SK-N-SH (cell line): ENCODE results near the gene TMX4. TPM values are rescaled to one million over a fixed set of nuclear protein-coding genes. Genes with fewer than 3 reads are reported as not detected.

Source experiments
- CTCF ChIA-PET: fragments of 300-600, 350-600 bp; formaldehyde crosslinking; extraction: SDS; loops from one replicate; lab custom pipeline; 2021; lab: Yijun Ruan, JAX
- POLR2A ChIA-PET: fragments of 350-600 bp; sonication (Branson Sonifier 250); formaldehyde crosslinking; extraction: SDS; loops from one replicate; lab custom pipeline; 2020; ENCODE audit warnings: antibody characterized with exemption, inconsistent platforms; lab: Yijun Ruan, JAX
- DNase-seq: peaks from one replicate; pipeline ENCODE4 v3.0.0; 2012
- H2AFZ ChIP-seq: fragments of 200-600 bp; sonication (generic); 2 replicates; pipeline ENCODE4 v1.8.1; 2016; ENCODE audit warnings: antibody characterized with exemption, mild to moderate bottlenecking, low read depth
- H3F3A ChIP-seq: fragments of 200-600 bp; sonication (generic); replicated peaks from 2 replicates; pipeline ENCODE3; 2016; ENCODE audit warnings: antibody characterized with exemption, mild to moderate bottlenecking; ENCODE audit not compliant: insufficient read depth
- H3K27ac ChIP-seq, 2 experiments: fragments of 200-500 bp in 1 of 2; fragments of 200-600 bp in 1 of 2; sonication (Bioruptor generic) in 1 of 2; sonication (generic), shearing (Covaris generic) in 1 of 2; 2 replicates each; pipeline versions ENCODE4 v1.5.1 to v1.6.1; 2014 to 2016; ENCODE audit warnings: low read depth in 2 of 2, inconsistent platforms in 1 of 2, low read length in 1 of 2, mild to moderate bottlenecking in 1 of 2, mixed read lengths in 1 of 2
- H3K27me3 ChIP-seq: fragments of 200-600 bp; sonication (generic), shearing (Covaris generic); 2 replicates; pipeline ENCODE4 v1.6.1; 2016; ENCODE audit warnings: mixed run types; ENCODE audit not compliant: insufficient read depth
- H3K36me3 ChIP-seq, 2 experiments: fragments of 200-500 bp in 1 of 2; fragments of 200-600 bp in 1 of 2; sonication (Bioruptor generic) in 1 of 2; sonication (generic) in 1 of 2; replicated peaks in 1 of 2; 2 replicates each; pipeline versions ENCODE3 to v1.5.1; 2014 to 2016; ENCODE audit warnings: low read length in 1 of 2, mild to moderate bottlenecking in 1 of 2; ENCODE audit not compliant: insufficient read depth in 2 of 2, control insufficient read depth in 1 of 2
- H3K4me1 ChIP-seq, 2 experiments: fragments of 200-500 bp in 1 of 2; fragments of 200-600 bp in 1 of 2; sonication (Bioruptor generic) in 1 of 2; sonication (generic), shearing (Covaris generic) in 1 of 2; 2 replicates each; pipeline versions ENCODE4 v1.5.1 to v1.6.1; 2014 to 2016; ENCODE audit warnings: low read depth in 1 of 2, low read length in 1 of 2, mixed run types in 1 of 2; ENCODE audit not compliant: insufficient read depth in 2 of 2, control insufficient read depth in 1 of 2
- H3K4me2 ChIP-seq: fragments of 200-600 bp; sonication (generic), shearing (Covaris generic); 2 replicates; pipeline ENCODE4 v1.6.1; 2017; ENCODE audit warnings: mixed run types
- H3K4me3 ChIP-seq, 2 experiments: fragments of 200-500 bp in 1 of 2; fragments of 200-600 bp in 1 of 2; sonication (Bioruptor generic) in 1 of 2; sonication (generic), shearing (Covaris generic) in 1 of 2; 2 replicates each; pipeline versions ENCODE4 v1.5.1 to v1.8.1; 2014 to 2016; ENCODE audit warnings: low read depth in 2 of 2, inconsistent platforms in 1 of 2, low read length in 1 of 2, mild to moderate bottlenecking in 1 of 2, mixed read lengths in 1 of 2, moderate library complexity in 1 of 2
- H3K79me2 ChIP-seq: fragments of 200-600 bp; sonication (generic); 2 replicates; pipeline ENCODE4 v1.8.1; 2017; ENCODE audit warnings: mild to moderate bottlenecking; ENCODE audit not compliant: insufficient read depth
- H3K9ac ChIP-seq: fragments of 200-600 bp; sonication (generic); 2 replicates; pipeline ENCODE4 v1.6.1; 2017; ENCODE audit warnings: mixed run types
- H3K9me2 ChIP-seq: fragments of 200-600 bp; sonication (generic); 2 replicates; pipeline ENCODE4 v1.6.1; 2017; ENCODE audit warnings: mixed run types
- H3K9me3 ChIP-seq: fragments of 200-600 bp; sonication (generic); 2 replicates; pipeline ENCODE4 v1.6.1; 2017; ENCODE audit warnings: mixed run types, mild to moderate bottlenecking, moderate library complexity
- H4K20me1 ChIP-seq: fragments of 200-600 bp; sonication (generic); 2 replicates; pipeline ENCODE4 v1.6.1; 2017; ENCODE audit warnings: mild to moderate bottlenecking, mixed run types; ENCODE audit not compliant: insufficient read depth
- FOSL2 ChIP-seq: IDR thresholded peaks from 2 replicates; pipeline ENCODE4 v1.4.0; 2012; ENCODE audit warnings: low read depth, mild to moderate bottlenecking, moderate library complexity, borderline replicate concordance
- GABPA ChIP-seq: IDR thresholded peaks from 2 replicates; pipeline ENCODE4 v1.4.0; 2012; ENCODE audit warnings: low read depth, mild to moderate bottlenecking
- GATA2 ChIP-seq: sonication (generic); formaldehyde crosslinking; IDR thresholded peaks from 2 replicates; pipeline ENCODE4 v1.5.0; 2020; ENCODE audit warnings: mild to moderate bottlenecking, missing genetic modification reagents
- MAX ChIP-seq: IDR thresholded peaks from 2 replicates; pipeline ENCODE4 v1.4.0; 2012; ENCODE audit warnings: low read depth
- MEF2A ChIP-seq: IDR thresholded peaks from 2 replicates; pipeline ENCODE4 v1.4.0; 2012; ENCODE audit warnings: low read depth, borderline replicate concordance
- MXI1 ChIP-seq: IDR thresholded peaks from 2 replicates; pipeline ENCODE4 v1.6.1; 2012; ENCODE audit warnings: mild to moderate bottlenecking, low read depth, low read length, improper control_type of control experiment
- POLR2AphosphoS5 ChIP-seq: IDR thresholded peaks from 2 replicates; pipeline ENCODE4 v1.6.1; 2012; ENCODE audit warnings: low read depth, low read length
- RFX5 ChIP-seq: IDR thresholded peaks from 2 replicates; pipeline ENCODE4 v1.6.1; 2012; ENCODE audit warnings: mild to moderate bottlenecking, improper control_type of control experiment, low read length
- polyA plus RNA-seq, 3 experiments: library from polyadenylated mRNA; depleted of rRNA; stranded (reverse); fragments of >200 nt; gene quantifications; 2 replicates each; pipeline ENCODE4 v1.2.3, GENCODE V29; 2012
- TF ChIP-seq, protein P1 (sequence below): fragments of 200-600 bp; sonication (generic); IDR thresholded peaks from 2 replicates; pipeline ENCODE4 v1.6.1; 2017; ENCODE audit warnings: antibody characterized with exemption, mild to moderate bottlenecking, moderate library complexity
- TF ChIP-seq, protein P2 (sequence below): IDR thresholded peaks from 2 replicates; pipeline ENCODE4 v1.4.0; 2012; ENCODE audit warnings: low read depth, borderline replicate concordance

The TMX4 gene
- polyA plus RNA-seq, 1 of the 3 experiments (the other 2 are of a cell fraction), result 10.9 TPM

DNA sequence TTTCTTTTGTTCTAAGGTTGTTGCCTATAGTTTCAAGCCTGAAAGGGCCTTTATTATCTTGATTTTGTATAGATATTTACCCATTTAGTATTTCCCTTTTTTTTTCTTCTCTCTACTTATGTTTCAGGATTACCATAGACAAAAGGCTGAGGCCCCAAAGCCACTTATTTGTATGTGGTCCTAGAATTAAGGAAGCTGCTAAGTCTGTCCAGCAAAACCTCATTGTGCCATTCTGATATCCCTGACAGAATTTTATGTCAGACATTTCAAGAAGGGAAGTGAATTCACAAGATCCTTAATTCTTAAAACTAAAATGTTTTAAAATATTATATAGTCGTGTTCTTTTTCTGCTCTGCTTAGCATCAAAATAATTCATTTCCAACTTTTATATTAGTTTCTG lies 86.2 kb downstream of the TMX4 start (continued):
- TF ChIP-seq MAX (no peak), MXI1 (no peak), FOSL2 (no peak), MEF2A (no peak), GATA2 (no peak), POLR2AphosphoS5 (no peak)
- TF ChIP-seq, protein P1, sequence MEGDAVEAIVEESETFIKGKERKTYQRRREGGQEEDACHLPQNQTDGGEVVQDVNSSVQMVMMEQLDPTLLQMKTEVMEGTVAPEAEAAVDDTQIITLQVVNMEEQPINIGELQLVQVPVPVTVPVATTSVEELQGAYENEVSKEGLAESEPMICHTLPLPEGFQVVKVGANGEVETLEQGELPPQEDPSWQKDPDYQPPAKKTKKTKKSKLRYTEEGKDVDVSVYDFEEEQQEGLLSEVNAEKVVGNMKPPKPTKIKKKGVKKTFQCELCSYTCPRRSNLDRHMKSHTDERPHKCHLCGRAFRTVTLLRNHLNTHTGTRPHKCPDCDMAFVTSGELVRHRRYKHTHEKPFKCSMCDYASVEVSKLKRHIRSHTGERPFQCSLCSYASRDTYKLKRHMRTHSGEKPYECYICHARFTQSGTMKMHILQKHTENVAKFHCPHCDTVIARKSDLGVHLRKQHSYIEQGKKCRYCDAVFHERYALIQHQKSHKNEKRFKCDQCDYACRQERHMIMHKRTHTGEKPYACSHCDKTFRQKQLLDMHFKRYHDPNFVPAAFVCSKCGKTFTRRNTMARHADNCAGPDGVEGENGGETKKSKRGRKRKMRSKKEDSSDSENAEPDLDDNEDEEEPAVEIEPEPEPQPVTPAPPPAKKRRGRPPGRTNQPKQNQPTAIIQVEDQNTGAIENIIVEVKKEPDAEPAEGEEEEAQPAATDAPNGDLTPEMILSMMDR, result no peak
- TF ChIP-seq, protein P2, sequence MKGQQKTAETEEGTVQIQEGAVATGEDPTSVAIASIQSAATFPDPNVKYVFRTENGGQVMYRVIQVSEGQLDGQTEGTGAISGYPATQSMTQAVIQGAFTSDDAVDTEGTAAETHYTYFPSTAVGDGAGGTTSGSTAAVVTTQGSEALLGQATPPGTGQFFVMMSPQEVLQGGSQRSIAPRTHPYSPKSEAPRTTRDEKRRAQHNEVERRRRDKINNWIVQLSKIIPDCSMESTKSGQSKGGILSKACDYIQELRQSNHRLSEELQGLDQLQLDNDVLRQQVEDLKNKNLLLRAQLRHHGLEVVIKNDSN, result no peak

- no peaks in the 10 kb centered on the region for H4K20me1 ChIP-seq
- H2AFZ ChIP-seq, result no peak overlapping the region
- TF ChIP-seq RFX5 (no peak), GABPA (no peak)
- H3K27me3 ChIP-seq, result 0 out of 2 replicates have a peak, but pooled peaks cover 9% of the 10 kb centered on the region
- H3K4me3 ChIP-seq, result no peak overlapping the region
- no peaks in the 10 kb centered on the region for H3K4me1 ChIP-seq
- ChIA-PET CTCF (interaction anchor here (1.2 to 3.6 kb wide), 2 partner anchors 113 to 792 kb away, joined by 4 to 20 read pairs; no protein-coding TSS in a partner anchor), POLR2A (no interaction called here)
- no peaks in the 10 kb centered on the region for H3K9me2 ChIP-seq
- no peak overlapping the region for H3K4me2 ChIP-seq
- no peaks in the 10 kb centered on the region for H3K9me3 ChIP-seq
- no peak for DNase-seq
- no peaks in the 10 kb centered on the region for H3K79me2 ChIP-seq
- no peak overlapping the region for H3K27ac ChIP-seq
- H3K9ac ChIP-seq, result no peak overlapping the region
- H3F3A ChIP-seq, result no peaks in the 10 kb centered on the region
- no peaks in the 10 kb centered on the region for H3K36me3 ChIP-seq
These were observed 89.2 kb downstream of the TMX4 start for GRCh38 chr20:7930343-7930742.

Other genes starting within 250 kb of the TMX4 start
- not detected in 2 replicates for gene HAO1, start 79.3 kb downstream of the TMX4 start, polyA plus RNA-seq (2012; rRNA removed)
- gene PLCB1, start 112.5 kb upstream of the TMX4 start, polyA plus RNA-seq (2012; rRNA removed), result 10.5 and 13.0 TPM in 2 replicates